ENCODE results near the gene ASB2. TPM values are rescaled to one million over a fixed set of nuclear protein-coding genes. Genes with fewer than 3 reads are reported as not detected.
A peak's percentile ranks its signal among the peaks of the same experiment; 100 is the strongest.

Gene ASB2
- total RNA-seq, 2 donors from 2014 or later = 12.3 to 55.1 TPM

DNA sequence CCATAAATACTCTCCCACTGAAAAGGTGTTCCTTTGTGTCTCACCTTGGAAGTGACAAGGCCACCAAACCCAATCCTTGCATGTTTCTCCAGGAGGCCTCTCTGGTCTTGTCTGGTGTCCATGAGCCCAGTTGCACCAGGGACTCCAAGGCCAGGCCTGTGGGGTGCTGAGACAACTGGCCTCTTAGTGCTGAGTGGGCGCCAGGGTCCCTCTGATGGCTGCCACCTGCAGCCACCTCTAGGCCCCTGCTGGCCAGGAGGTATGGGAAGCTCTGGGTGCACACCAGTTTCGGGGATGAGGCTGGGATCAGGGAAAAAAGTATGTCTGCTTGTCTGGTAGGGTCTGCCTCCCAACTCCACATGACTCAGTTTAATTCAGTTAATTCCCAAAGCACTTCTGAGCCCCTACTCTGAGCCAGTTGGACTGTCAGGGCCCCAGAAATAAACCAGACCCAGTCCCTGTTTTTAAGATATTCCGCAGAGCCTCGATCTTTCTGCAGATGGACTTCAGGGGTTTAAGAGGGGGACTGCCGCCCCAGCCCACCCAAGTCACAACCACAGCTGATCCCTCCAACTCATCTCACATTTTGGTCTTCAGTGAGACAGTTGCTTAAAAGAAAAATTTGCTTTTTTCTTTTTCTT lies 64.3 kb downstream of the ASB2 start:
- no peak overlapping the region for H3K27ac Mint-ChIP-seq
- H3K4me3 Mint-ChIP-seq = no peak overlapping the region
- DNase-seq (ENCODE audit: low spot score) = no peak
- peaks cover 4% of the 10 kb centered on the region for H3K9me3 Mint-ChIP-seq
- no peak for ATAC-seq
- H3K4me1 Mint-ChIP-seq (ENCODE audit: low read depth in 2 of 2) = no peaks in the 10 kb centered on the region
- H3K27me3 Mint-ChIP-seq = peaks cover 2 to 14% of the 10 kb centered on the region in 2 donors
- no peaks in the 10 kb centered on the region for H3K36me3 Mint-ChIP-seq

GRCh38 chr14:93909429-93910128 lies 66.8 kb downstream of the ASB2 start:
- Mint-ChIP-seq H3K36me3 (no peaks in the 10 kb centered on the region), H3K9me3 (peaks cover 4% of the 10 kb centered on the region), H3K27me3 (peaks cover 4 to 13% of the 10 kb centered on the region in 2 donors), H3K27ac (no peak overlapping the region), H3K4me3 (no peak overlapping the region), H3K4me1 (ENCODE audit: low read depth in 2 of 2) (no peaks in the 10 kb centered on the region)
- ATAC-seq = no peak
- no peak for DNase-seq (ENCODE audit: low spot score)

GRCh38 chr14:93906341-93907329 lies 69.7 kb downstream of the ASB2 start:
- DNase-seq (ENCODE audit: low spot score) = peak; percentile 65
- ATAC-seq = peak; percentile 63 to 69
- H3K4me3 Mint-ChIP-seq = no peak overlapping the region
- H3K9me3 Mint-ChIP-seq = no peaks in the 10 kb centered on the region
- no peaks in the 10 kb centered on the region for H3K4me1 Mint-ChIP-seq (ENCODE audit: low read depth in 2 of 2)
- peaks cover 11 to 25% of the 10 kb centered on the region in 2 donors for H3K27me3 Mint-ChIP-seq
- no peak overlapping the region for H3K27ac Mint-ChIP-seq
- H3K36me3 Mint-ChIP-seq = no peaks in the 10 kb centered on the region

GRCh38 chr14:93905623-93906022 lies 70.7 kb downstream of the ASB2 start:
- DNase-seq (ENCODE audit: low spot score) = peak; percentile 5
- no peak overlapping the region for H3K4me3 Mint-ChIP-seq
- no peaks in the 10 kb centered on the region for H3K36me3 Mint-ChIP-seq

DNA sequence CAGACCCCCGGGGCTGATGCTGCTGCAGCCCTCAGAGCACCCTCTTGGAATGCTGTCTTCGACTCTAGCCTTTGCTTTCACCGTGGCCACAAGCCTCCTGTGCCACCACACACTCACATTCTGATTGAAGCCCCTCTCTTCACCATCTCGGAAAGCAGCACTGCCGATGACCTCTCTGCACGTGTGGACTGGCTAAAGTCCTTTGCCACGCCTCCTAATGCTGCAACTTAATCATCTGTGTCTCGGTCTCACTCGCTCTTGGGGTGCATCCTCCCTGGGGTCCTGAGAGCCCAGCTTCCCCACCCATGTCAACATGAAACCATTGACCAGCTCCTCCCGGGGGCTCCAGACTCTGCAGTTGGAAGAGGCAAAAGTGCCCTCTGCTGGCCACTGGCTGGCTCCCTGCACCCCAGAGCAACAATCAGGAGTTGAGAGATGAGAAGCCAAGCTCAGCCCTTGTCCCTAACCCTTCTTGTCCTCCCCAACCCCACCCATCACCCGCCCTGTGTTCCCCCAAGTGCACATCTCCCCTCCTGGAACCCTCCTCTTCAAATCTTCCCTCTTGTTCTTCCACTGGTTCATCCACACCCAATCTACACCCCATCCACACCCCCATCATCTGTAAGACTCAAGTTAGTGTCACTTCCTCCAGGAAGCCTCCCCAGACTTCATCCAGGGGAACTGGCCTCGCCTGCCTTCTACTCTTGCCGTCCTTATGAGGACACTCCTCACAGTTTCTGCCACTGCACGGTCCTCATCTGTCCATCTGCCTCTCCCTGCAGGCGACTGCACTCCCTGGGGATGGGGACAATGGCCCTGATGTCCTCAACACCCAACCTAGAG lies 72.8 kb downstream of the ASB2 start:
- DNase-seq (ENCODE audit: low spot score) = peak; percentile 31
- Mint-ChIP-seq H3K27ac (no peak overlapping the region), H3K36me3 (no peaks in the 10 kb centered on the region), H3K4me1 (ENCODE audit: low read depth in 2 of 2) (no peaks in the 10 kb centered on the region), H3K4me3 (no peak overlapping the region), H3K27me3 (peaks cover 11 to 32% of the 10 kb centered on the region in 2 donors), H3K9me3 (no peaks in the 10 kb centered on the region)
- ATAC-seq = no peak

More at GRCh38 chr14:93905623-93906022, 70.7 kb downstream of the ASB2 start:
- Mint-ChIP-seq H3K27ac (no peak overlapping the region), H3K27me3 (peaks cover 11 to 29% of the 10 kb centered on the region in 2 donors), H3K4me1 (ENCODE audit: low read depth in 2 of 2) (no peaks in the 10 kb centered on the region), H3K9me3 (no peaks in the 10 kb centered on the region)
- no peak for ATAC-seq

- Mint-ChIP-seq H3K4me3 (no peak overlapping the region), H3K27ac (no peak overlapping the region), H3K36me3 (no peaks in the 10 kb centered on the region), H3K9me3 (no peaks in the 10 kb centered on the region), H3K27me3 (peaks cover 11 to 25% of the 10 kb centered on the region in 2 donors), H3K4me1 (ENCODE audit: low read depth in 2 of 2) (no peaks in the 10 kb centered on the region)
- ATAC-seq (no peak), DNase-seq (ENCODE audit: low spot score) (peak; percentile 34)
Measured at GRCh38 chr14:93902619-93903307, 73.6 kb downstream of the ASB2 start.

DNA sequence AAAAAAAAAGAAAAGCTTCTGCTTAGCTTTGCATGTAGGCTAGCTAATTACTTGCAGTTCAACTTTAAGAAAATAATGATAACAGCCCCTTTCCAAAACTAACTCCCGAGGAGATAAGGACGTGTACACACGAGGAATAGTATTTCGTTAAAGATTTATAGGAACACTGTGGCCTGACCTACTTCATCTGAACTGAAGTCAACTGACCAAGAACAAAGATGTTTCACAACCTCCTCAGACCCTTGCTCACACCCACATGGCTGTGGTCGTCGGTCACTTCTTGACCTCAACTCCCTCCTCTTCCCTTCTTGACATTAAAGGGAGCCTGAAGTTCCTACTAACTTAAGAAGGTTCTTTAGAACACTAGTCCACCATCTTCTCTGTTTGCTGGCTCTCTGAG lies 74.6 kb downstream of the ASB2 start:
- ATAC-seq (no peak), DNase-seq (ENCODE audit: low spot score) (no peak)
- no peaks in the 10 kb centered on the region for H3K36me3 Mint-ChIP-seq
- no peak overlapping the region for H3K4me3 Mint-ChIP-seq
- no peaks in the 10 kb centered on the region for H3K4me1 Mint-ChIP-seq (ENCODE audit: low read depth in 2 of 2)
- no peak overlapping the region for H3K27ac Mint-ChIP-seq
- H3K9me3 Mint-ChIP-seq = no peaks in the 10 kb centered on the region
- peaks cover 15 to 25% of the 10 kb centered on the region in 2 donors for H3K27me3 Mint-ChIP-seq

- ATAC-seq (peak in 1 of 2 donors; percentile 12), DNase-seq (ENCODE audit: low spot score) (peak; percentile 54)
- Mint-ChIP-seq H3K27me3 (peaks cover 10 to 13% of the 10 kb centered on the region in 2 donors), H3K4me1 (ENCODE audit: low read depth in 2 of 2) (no peaks in the 10 kb centered on the region), H3K4me3 (no peak overlapping the region), H3K36me3 (no peaks in the 10 kb centered on the region), H3K27ac (no peak overlapping the region), H3K9me3 (no peaks in the 10 kb centered on the region)
Measured at GRCh38 chr14:93898731-93899130, 77.6 kb downstream of the ASB2 start.

- Mint-ChIP-seq H3K4me1 (ENCODE audit: low read depth in 2 of 2) (no peaks in the 10 kb centered on the region), H3K27ac (no peak overlapping the region), H3K4me3 (no peak overlapping the region), H3K9me3 (no peaks in the 10 kb centered on the region), H3K36me3 (no peaks in the 10 kb centered on the region), H3K27me3 (peaks cover 7 to 8% of the 10 kb centered on the region in 2 donors)
- peak; percentile 1 for DNase-seq (ENCODE audit: low spot score)
- ATAC-seq = peak in 1 of 2 donors; percentile 12
Measured at GRCh38 chr14:93898081-93898611, 78.2 kb downstream of the ASB2 start.

DNA sequence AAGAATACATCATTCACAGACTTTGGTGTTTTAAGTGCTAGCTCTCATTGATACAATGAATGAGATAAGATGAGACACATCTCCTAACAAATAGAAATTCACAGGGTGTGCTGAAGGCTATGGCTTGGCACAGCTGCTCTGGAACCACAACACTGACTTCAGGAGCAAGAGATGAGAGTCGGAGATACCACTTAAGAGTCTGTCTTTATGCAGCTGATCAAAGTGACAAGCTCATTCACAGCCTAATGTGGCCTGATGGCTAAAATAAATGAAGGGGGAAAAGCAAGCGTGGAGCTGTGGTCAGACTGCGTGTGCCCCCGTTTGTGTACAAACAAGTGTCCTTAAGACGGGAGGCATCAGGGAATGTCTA lies 78.9 kb downstream of the ASB2 start:
- no peak for ATAC-seq
- Mint-ChIP-seq H3K27ac (no peak overlapping the region), H3K9me3 (no peaks in the 10 kb centered on the region), H3K4me1 (ENCODE audit: low read depth in 2 of 2) (no peaks in the 10 kb centered on the region), H3K4me3 (no peak overlapping the region), H3K27me3 (peaks cover 7 to 8% of the 10 kb centered on the region in 2 donors), H3K36me3 (no peaks in the 10 kb centered on the region)
- DNase-seq (ENCODE audit: low spot score) = peak; percentile 6

DNA sequence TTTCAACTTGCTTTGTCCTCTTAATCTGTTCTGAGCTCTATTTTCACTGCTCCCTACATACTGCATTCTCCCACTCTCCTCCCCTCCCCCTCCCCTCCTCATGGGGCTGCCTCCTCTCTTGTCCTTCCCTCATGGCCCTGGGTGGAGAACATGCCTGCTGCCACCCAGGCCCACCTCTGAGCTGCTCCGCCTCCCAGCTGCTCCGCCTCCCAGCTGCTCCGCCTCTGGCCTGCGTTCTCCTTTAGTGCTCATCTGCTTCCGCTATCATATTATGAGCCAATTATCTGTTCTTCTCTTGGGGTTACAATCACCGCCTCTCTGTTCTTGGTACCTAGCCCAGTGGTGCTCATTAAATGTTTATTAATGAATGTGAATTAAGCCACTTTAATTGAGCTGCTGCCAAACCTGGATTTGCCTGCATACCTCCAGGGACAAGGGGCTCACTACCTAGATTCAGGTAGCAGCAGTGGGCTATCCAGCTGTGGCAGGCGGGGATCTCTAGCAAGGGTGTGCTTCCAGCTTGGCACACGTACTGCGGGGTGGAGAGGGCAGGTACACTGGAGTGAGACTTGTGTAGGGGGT lies 81.3 kb downstream of the ASB2 start:
- Mint-ChIP-seq H3K4me3 (no peak overlapping the region), H3K27me3 (peaks cover 13 to 18% of the 10 kb centered on the region in 2 donors), H3K27ac (no peak overlapping the region), H3K4me1 (ENCODE audit: low read depth in 2 of 2) (no peaks in the 10 kb centered on the region), H3K36me3 (no peaks in the 10 kb centered on the region), H3K9me3 (no peaks in the 10 kb centered on the region)
- no peak for ATAC-seq
- DNase-seq (ENCODE audit: low spot score) = peak; percentile 32

GRCh38 chr14:93893661-93894261 lies 82.6 kb downstream of the ASB2 start:
- Mint-ChIP-seq H3K4me1 (ENCODE audit: low read depth in 2 of 2) (no peaks in the 10 kb centered on the region), H3K9me3 (no peaks in the 10 kb centered on the region), H3K4me3 (no peak overlapping the region), H3K27me3 (peaks cover 13 to 22% of the 10 kb centered on the region in 2 donors), H3K27ac (no peak overlapping the region), H3K36me3 (no peaks in the 10 kb centered on the region)
- peak; percentile 29 for DNase-seq (ENCODE audit: low spot score)
- no peak for ATAC-seq

Data from natural killer cell treated with Interleukin-12 subunit alpha and Interleukin-12 subunit beta and Interleukin-15 and Interleukin-18, amount 100 ng/mL, for 72 hours (primary cell).